Endothelial cell of umbilical vein (primary cell): ENCODE results near the gene RIPOR1.

Experiments used
- EZH2 ChIP-seq: IDR thresholded peaks from 2 replicates; pipeline ENCODE4 v1.6.1; 2012; ENCODE audit warnings: borderline replicate concordance, low read depth, mild to moderate bottlenecking, moderate library complexity, low read length, inconsistent platforms; ENCODE audit not compliant: severe bottlenecking
- GATA2 ChIP-seq: IDR thresholded peaks from 2 replicates; pipeline ENCODE4 v1.7.0; 2011; ENCODE audit warnings: low read depth, mild to moderate bottlenecking, moderate library complexity, mixed read lengths, low read length; ENCODE audit not compliant: insufficient read length, insufficient read depth
- JUN ChIP-seq: IDR thresholded peaks from 2 replicates; pipeline ENCODE4 v1.6.1; 2011; ENCODE audit warnings: borderline replicate concordance, low read depth; ENCODE audit not compliant: insufficient read length, insufficient read depth
- MYC ChIP-seq: IDR thresholded peaks from one replicate; pipeline ENCODE4 v1.6.1; 2011; ENCODE audit warnings: mild to moderate bottlenecking, low read depth, low read length
- POLR2A ChIP-seq: IDR thresholded peaks from 2 replicates; pipeline ENCODE4 v1.6.1; 2012; ENCODE audit warnings: low read depth, mild to moderate bottlenecking, control low read depth, low read length
- POLR2AphosphoS5 ChIP-seq: IDR thresholded peaks from 2 replicates; pipeline ENCODE4 v1.6.1; 2012; ENCODE audit warnings: low read depth, mild to moderate bottlenecking, control low read depth, low read length, moderate library complexity; ENCODE audit not compliant: insufficient read depth
- TF ChIP-seq, protein P1 (sequence below), 2 donors: IDR thresholded peaks; 1 replicate in 1 of 2; 2 replicates in 1 of 2; pipeline ENCODE4 v1.5.1; 2011; ENCODE audit warnings: low read length in 2 of 2, mild to moderate bottlenecking in 2 of 2, moderate library complexity in 2 of 2, control low read depth in 1 of 2, inconsistent platforms in 1 of 2, low read depth in 1 of 2; ENCODE audit not compliant: insufficient read depth in 1 of 2; ENCODE audit errors: extremely low read depth in 1 of 2
- TF ChIP-seq, protein P2 (sequence below): IDR thresholded peaks from 2 replicates; pipeline ENCODE4 v1.6.1; 2011; ENCODE audit not compliant: insufficient read depth, insufficient read length

DNA sequence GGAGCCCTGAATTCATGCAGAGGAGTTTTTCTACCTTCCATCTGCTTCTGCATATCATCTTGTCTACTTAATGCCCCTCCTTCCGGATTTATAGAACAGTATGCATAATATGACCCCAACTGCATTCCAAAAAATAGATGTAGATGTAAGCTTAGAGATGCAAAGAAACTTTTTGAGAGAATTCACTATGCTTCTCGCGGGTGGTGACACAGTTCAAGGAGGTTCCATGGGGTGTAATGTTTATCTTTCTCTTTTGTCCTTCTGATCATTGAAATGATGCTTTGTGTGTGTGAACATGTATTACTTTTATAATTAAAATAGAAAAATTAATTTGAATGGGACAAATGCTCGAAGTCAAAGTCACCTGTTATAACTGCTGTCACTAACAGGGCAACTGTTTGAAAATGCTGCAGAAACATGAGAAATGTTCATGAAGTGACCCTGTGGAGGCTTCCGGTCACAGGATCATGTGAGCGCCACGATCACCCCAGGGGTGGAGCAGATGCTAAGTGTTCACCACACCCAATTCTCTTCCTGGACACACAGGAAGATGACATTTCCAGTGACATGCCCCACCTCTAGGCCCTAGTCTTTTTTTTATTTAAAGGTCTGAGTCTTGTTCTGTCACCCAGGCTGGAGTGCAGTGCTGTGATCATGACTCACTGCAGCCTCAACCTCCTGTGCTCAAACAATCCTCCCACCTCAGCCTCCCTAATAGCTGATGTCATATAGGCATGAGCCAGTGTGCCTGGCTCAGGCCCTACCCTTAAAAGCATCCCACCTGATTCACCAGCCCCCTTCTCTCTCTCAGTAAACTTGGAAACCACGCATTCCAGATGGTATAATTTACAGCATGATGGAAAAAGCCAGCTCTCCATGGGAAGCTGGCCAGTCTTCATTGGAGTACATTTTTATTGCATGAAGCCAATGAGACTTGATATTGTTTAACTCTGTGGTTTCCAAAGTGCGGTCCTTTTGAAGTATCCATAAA, 24.3 kb upstream of the RIPOR1 start:
- TF ChIP-seq, protein P1, sequence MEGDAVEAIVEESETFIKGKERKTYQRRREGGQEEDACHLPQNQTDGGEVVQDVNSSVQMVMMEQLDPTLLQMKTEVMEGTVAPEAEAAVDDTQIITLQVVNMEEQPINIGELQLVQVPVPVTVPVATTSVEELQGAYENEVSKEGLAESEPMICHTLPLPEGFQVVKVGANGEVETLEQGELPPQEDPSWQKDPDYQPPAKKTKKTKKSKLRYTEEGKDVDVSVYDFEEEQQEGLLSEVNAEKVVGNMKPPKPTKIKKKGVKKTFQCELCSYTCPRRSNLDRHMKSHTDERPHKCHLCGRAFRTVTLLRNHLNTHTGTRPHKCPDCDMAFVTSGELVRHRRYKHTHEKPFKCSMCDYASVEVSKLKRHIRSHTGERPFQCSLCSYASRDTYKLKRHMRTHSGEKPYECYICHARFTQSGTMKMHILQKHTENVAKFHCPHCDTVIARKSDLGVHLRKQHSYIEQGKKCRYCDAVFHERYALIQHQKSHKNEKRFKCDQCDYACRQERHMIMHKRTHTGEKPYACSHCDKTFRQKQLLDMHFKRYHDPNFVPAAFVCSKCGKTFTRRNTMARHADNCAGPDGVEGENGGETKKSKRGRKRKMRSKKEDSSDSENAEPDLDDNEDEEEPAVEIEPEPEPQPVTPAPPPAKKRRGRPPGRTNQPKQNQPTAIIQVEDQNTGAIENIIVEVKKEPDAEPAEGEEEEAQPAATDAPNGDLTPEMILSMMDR (IDR thresholded peaks at IDR 0.05; ENCODE audit: extremely low read depth in 1 of 2, insufficient read depth in 1 of 2, low read depth in 1 of 2, low read length in 2 of 2) = no peak
- TF ChIP-seq JUN (no peak), POLR2AphosphoS5 (no peak), MYC (no peak), POLR2A (no peak), EZH2 (no peak), GATA2 (no peak)
- TF ChIP-seq, protein P2, sequence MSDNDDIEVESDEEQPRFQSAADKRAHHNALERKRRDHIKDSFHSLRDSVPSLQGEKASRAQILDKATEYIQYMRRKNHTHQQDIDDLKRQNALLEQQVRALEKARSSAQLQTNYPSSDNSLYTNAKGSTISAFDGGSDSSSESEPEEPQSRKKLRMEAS = no peak
